NCI-H2196 (cell line): ENCODE measurements around the gene ASTN2.

Source experiments
- DNase-seq: peaks from one replicate; lab custom pipeline; 2025; ENCODE audit not compliant: unreplicated experiment; lab: John Stamatoyannopoulos, UW

The ASTN2 gene

GRCh38 chr9:116980582-116981120 is 434.2 kb downstream of the ASTN2 start:
- no peak for DNase-seq

GRCh38 chr9:116979456-116979855 is 435.4 kb downstream of the ASTN2 start:
- DNase-seq, result no peak

- DNase-seq, result no peak
Measured at GRCh38 chr9:116978155-116978554, 436.7 kb downstream of the ASTN2 start.

- no peak for DNase-seq
Measured at GRCh38 chr9:116975126-116975525, 439.7 kb downstream of the ASTN2 start.

- no peak for DNase-seq
Measured at GRCh38 chr9:116966199-116966598, 448.7 kb downstream of the ASTN2 start.

GRCh38 chr9:116964258-116964657 is 450.6 kb downstream of the ASTN2 start:
- no peak for DNase-seq

GRCh38 chr9:116959809-116960208 is 455.0 kb downstream of the ASTN2 start:
- DNase-seq, result no peak

GRCh38 chr9:116958881-116959280 is 456.0 kb downstream of the ASTN2 start:
- DNase-seq, result no peak

- DNase-seq, result no peak
Measured at GRCh38 chr9:116954731-116955130, 460.1 kb downstream of the ASTN2 start.

- DNase-seq, result no peak
Measured at GRCh38 chr9:116953271-116953670, 461.6 kb downstream of the ASTN2 start.

GRCh38 chr9:116952436-116952810 is 462.4 kb downstream of the ASTN2 start:
- DNase-seq, result no peak

GRCh38 chr9:116951588-116952435 is 463.0 kb downstream of the ASTN2 start:
- no peak for DNase-seq

GRCh38 chr9:116945817-116946216 is 469.0 kb downstream of the ASTN2 start:
- no peak for DNase-seq

GRCh38 chr9:116944714-116945534 is 469.9 kb downstream of the ASTN2 start:
- DNase-seq, result no peak

- no peak for DNase-seq
Measured at GRCh38 chr9:116943970-116944369, 470.9 kb downstream of the ASTN2 start.

GRCh38 chr9:116942593-116943061 is 472.2 kb downstream of the ASTN2 start:
- no peak for DNase-seq

- DNase-seq, result no peak
Measured at GRCh38 chr9:116941266-116941665, 473.6 kb downstream of the ASTN2 start.

- no peak for DNase-seq
Measured at GRCh38 chr9:116940614-116941215, 474.1 kb downstream of the ASTN2 start.

GRCh38 chr9:116939614-116940013 is 475.2 kb downstream of the ASTN2 start:
- no peak for DNase-seq

- DNase-seq, result no peak
Measured at GRCh38 chr9:116939161-116939560, 475.7 kb downstream of the ASTN2 start.

GRCh38 chr9:116937361-116937760 is 477.5 kb downstream of the ASTN2 start:
- no peak for DNase-seq
